GM23338 (cell line): ENCODE measurements around the gene APMAP. TPM values are rescaled to one million over a fixed set of nuclear protein-coding genes. Genes with fewer than 3 reads are reported as not detected.
A peak's percentile ranks its signal among the peaks of the same experiment; 100 is the strongest.
"Not testable (repeated sequence)": the region's sequence is repeated elsewhere in the genome, so short reads cannot be mapped to it uniquely, and the experiment has no call there.

ENCODE experiments used
- ATAC-seq: fragments of 200-7000 bp; cut with Tn5 transposase; 3 replicates; pipeline ENCODE4 v1.9.1; 2020
- DNase-seq: peaks from one replicate; pipeline ENCODE4 v3.0.0-alpha.2; 2015; ENCODE audit warnings: low spot score
- H2AFZ ChIP-seq: fragments of 200-600 bp; sonication (generic); 2 replicates; pipeline ENCODE4 v1.8.0; 2016; ENCODE audit warnings: antibody characterized with exemption, mild to moderate bottlenecking, moderate library complexity
- H3F3A ChIP-seq: fragments of 200-600 bp; sonication (generic); replicated peaks from 2 replicates; pipeline ENCODE4 v1.8.0; 2017; ENCODE audit warnings: antibody characterized with exemption, mixed run types, low read depth
- H3K27ac ChIP-seq: fragments of 200-600 bp; sonication (generic); 2 replicates; pipeline ENCODE4 v1.6.1; 2016; ENCODE audit warnings: low read depth
- H3K27me3 ChIP-seq: fragments of 200-600 bp; sonication (generic); 2 replicates; pipeline ENCODE4 v1.8.0; 2016; ENCODE audit warnings: mild to moderate bottlenecking, mixed run types, moderate library complexity; ENCODE audit not compliant: insufficient read depth
- H3K36me3 ChIP-seq: fragments of 200-600 bp; sonication (generic); 2 replicates; pipeline ENCODE4 v1.8.0; 2016; ENCODE audit warnings: mild to moderate bottlenecking; ENCODE audit not compliant: insufficient read depth
- H3K4me1 ChIP-seq: fragments of 200-600 bp; sonication (generic); 2 replicates; pipeline ENCODE4 v1.8.0; 2016; ENCODE audit warnings: mild to moderate bottlenecking, moderate library complexity; ENCODE audit not compliant: insufficient read depth
- H3K4me2 ChIP-seq: fragments of 200-600 bp; sonication (generic); 2 replicates; pipeline ENCODE4 v1.7.1; 2017; ENCODE audit warnings: mixed run types
- H3K4me3 ChIP-seq: fragments of 200-600 bp; sonication (generic); 2 replicates; pipeline ENCODE4 v1.6.1; 2016; ENCODE audit warnings: mixed run types
- H3K79me2 ChIP-seq: fragments of 200-600 bp; sonication (generic); replicated peaks from 2 replicates; pipeline ENCODE4 v1.8.0; 2017; ENCODE audit warnings: mild to moderate bottlenecking; ENCODE audit not compliant: insufficient read depth
- H3K9me2 ChIP-seq: fragments of 200-600 bp; sonication (generic); 2 replicates; pipeline ENCODE4 v1.8.0; 2017; ENCODE audit not compliant: insufficient read depth
- H4K20me1 ChIP-seq: fragments of 200-600 bp; sonication (generic); replicated peaks from 2 replicates; pipeline ENCODE4 v1.8.0; 2017; ENCODE audit warnings: mild to moderate bottlenecking; ENCODE audit not compliant: insufficient read depth
- H3K27ac Mint-ChIP-seq: 2 replicates; pipeline ENCODE4 v1.8.0; 2020; ENCODE audit warnings: inconsistent platforms, mild to moderate bottlenecking, moderate library complexity, mixed read lengths
- H3K27me3 Mint-ChIP-seq: 3 replicates; pipeline ENCODE4 v1.8.0; 2022; ENCODE audit warnings: low read depth, mild to moderate bottlenecking, moderate library complexity, mixed read lengths, inconsistent platforms; ENCODE audit not compliant: insufficient read depth, poor library complexity
- H3K36me3 Mint-ChIP-seq: 3 replicates; pipeline ENCODE4 v1.8.0; 2021; ENCODE audit warnings: low read depth, mild to moderate bottlenecking, inconsistent platforms, moderate library complexity, mixed read lengths
- H3K4me1 Mint-ChIP-seq: 3 replicates; pipeline ENCODE4 v1.8.0; 2020; ENCODE audit warnings: mild to moderate bottlenecking, inconsistent platforms, mixed read lengths
- H3K4me3 Mint-ChIP-seq: 3 replicates; pipeline ENCODE4 v1.8.0; 2021; ENCODE audit warnings: moderate library complexity, mild to moderate bottlenecking, inconsistent platforms, mixed read lengths
- H3K9me3 Mint-ChIP-seq: 3 replicates; pipeline ENCODE4 v1.8.0; 2020; ENCODE audit warnings: moderate library complexity, mild to moderate bottlenecking, inconsistent platforms, mixed read lengths
- polyA plus RNA-seq: library from polyadenylated mRNA; unstranded; fragments of >200 nt; fragmentation: Nextera tagmentation; extraction: Ambion mirVana; gene quantifications from 2 replicates; pipeline ENCODE4 v1.2.1, GENCODE V29; 2016
- total RNA-seq: library from RNA; depleted of rRNA; stranded (reverse); fragments of >200 nt; shearing (Covaris generic); gene quantifications from 2 replicates; pipeline ENCODE4 v1.2.3, GENCODE V29; 2014
- TF ChIP-seq, protein P1 (sequence below), 2 experiments: fragments of 200-600 bp in 1 of 2; sonication (generic) in 1 of 2; conservative IDR thresholded peaks; 2 replicates each; pipeline versions ENCODE4 v1.5.1 to v1.6.1; 2016 to 2017; ENCODE audit warnings: antibody characterized with exemption in 2 of 2, low read depth in 2 of 2, mild to moderate bottlenecking in 2 of 2, moderate library complexity in 1 of 2

Gene APMAP
- total and polyA plus RNA-seq, 2 experiments from 2014 or later: 31.7 to 72.3 TPM

DNA sequence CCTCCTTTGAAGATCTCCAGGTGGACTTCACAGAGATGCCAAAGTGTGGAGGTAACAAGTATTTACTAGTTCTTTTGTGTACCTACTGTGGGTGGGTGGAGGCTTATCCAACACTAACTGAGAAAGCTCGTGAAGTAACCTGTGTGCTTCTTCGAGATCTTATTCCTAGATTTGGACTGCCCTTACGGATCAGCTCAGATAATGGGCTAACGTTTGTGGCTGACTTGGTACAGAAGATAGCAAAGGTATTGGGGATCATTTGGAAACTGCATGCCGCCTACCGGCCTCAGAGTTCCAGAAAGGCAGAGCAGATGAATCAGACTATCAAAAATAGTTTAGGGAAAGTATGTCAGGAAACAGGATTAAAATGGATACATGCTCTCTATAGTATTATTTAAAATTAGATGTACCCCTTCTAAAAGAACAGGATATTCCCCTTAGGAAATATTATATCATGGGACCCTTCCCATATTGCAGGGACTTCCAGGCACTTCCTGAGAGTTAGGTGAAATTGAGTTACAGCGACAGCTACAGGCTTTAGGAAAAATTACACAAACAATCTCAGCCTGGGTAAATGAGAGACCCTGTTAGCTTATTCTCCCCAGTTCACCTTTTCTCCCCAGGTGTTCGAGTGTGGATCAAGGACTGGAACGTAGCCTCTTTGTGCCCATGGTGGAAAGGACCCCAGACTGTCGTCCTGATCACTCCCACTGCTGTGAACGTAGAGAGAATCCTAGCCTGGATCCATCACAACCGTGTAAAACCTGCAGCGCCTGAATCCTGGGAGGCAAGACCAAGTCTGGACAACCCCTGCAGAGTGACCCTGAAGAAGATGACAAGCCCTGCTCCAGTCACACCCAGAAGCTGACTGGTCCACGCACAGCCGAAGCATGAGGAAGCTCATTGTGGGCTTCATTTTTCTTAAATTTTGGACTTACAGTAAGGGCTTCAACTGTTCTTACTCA lies 61.5 kb downstream of the APMAP start:
- not testable (repeated sequence) for H3K36me3 Mint-ChIP-seq, H3K9me3 Mint-ChIP-seq, H3K9me2 ChIP-seq, H3K36me3 ChIP-seq, H3F3A ChIP-seq, H3K27me3 ChIP-seq, H3K27me3 Mint-ChIP-seq, H3K4me3 ChIP-seq, H3K79me2 ChIP-seq, H3K4me3 Mint-ChIP-seq, H3K4me1 ChIP-seq, H4K20me1 ChIP-seq, H3K27ac ChIP-seq, ATAC-seq
- peak; percentile 10 for DNase-seq
- TF ChIP-seq, protein P1, sequence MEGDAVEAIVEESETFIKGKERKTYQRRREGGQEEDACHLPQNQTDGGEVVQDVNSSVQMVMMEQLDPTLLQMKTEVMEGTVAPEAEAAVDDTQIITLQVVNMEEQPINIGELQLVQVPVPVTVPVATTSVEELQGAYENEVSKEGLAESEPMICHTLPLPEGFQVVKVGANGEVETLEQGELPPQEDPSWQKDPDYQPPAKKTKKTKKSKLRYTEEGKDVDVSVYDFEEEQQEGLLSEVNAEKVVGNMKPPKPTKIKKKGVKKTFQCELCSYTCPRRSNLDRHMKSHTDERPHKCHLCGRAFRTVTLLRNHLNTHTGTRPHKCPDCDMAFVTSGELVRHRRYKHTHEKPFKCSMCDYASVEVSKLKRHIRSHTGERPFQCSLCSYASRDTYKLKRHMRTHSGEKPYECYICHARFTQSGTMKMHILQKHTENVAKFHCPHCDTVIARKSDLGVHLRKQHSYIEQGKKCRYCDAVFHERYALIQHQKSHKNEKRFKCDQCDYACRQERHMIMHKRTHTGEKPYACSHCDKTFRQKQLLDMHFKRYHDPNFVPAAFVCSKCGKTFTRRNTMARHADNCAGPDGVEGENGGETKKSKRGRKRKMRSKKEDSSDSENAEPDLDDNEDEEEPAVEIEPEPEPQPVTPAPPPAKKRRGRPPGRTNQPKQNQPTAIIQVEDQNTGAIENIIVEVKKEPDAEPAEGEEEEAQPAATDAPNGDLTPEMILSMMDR (conservative IDR thresholded peaks at IDR 0.05; ENCODE audit: low read depth in 2 of 2): peak; percentile 49 to 50
- H3K27ac Mint-ChIP-seq: peak overlapping the region; percentile 90
- H3K4me1 Mint-ChIP-seq: peaks cover 13% of the 10 kb centered on the region; the same call in 2 of the 3 replicates
- Histone ChIP-seq H2AFZ (peak overlapping the region; percentile 38; the same call in 1 of the 2 replicates), H3K4me2 (peak overlapping the region; percentile 43; the same call in 1 of the 2 replicates)

DNA sequence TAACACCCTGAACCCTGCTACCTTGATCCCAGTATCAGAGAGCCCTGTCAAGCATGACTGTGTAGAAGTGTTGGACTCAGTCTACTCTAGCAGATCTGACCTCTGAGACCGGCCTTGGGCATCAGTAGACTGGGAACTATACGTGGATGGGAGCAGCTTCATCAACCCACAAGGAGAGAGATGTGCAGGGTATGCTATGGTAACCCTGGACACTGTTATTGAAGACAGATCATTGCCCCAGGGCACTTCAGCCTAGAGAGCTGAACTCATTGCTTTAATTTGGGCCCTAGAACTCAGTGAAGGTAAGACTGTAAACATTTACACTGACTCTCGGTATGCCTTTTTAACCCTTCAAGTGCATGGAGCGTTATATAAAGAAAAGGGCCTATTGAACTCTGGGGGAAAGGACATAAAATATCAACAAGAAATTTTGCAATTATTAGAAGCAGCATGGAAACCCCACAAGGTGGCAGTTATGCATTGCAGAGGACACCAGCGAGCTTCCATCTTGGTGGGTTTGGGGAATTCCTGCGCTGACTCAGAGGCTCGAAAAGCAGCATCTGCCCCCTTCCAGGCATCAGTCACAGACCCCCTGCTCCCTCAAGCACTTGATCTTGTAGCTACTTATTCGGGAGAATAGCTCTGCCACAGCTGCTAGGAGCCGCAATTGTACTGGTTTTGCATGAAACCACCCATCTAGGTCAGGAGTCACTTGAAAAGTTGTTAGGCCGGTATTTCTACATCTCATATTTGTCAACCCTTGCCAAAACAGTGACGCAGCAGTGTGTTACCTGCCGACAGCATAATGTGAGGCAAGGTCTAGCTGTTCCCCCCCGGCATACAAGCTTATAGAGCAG lies 62.5 kb downstream of the APMAP start:
- ATAC-seq (peak; percentile 32; the same call in 1 of the 3 replicates), DNase-seq (peak; percentile 29)
- not testable (repeated sequence) for H3K36me3 Mint-ChIP-seq, H3K27ac ChIP-seq, H3K27me3 ChIP-seq, H3F3A ChIP-seq, H3K4me3 Mint-ChIP-seq, H3K9me2 ChIP-seq, H3K79me2 ChIP-seq, H3K4me3 ChIP-seq, H3K4me1 ChIP-seq, H4K20me1 ChIP-seq, H3K9me3 Mint-ChIP-seq, H3K27me3 Mint-ChIP-seq, H3K36me3 ChIP-seq
- Mint-ChIP-seq H3K27ac (peak overlapping the region; percentile 90), H3K4me1 (peaks cover 13% of the 10 kb centered on the region; the same call in 2 of the 3 replicates)
- H2AFZ ChIP-seq: peak overlapping the region; percentile 38; the same call in 1 of the 2 replicates
- peak overlapping the region; percentile 43; the same call in 1 of the 2 replicates for H3K4me2 ChIP-seq

DNA sequence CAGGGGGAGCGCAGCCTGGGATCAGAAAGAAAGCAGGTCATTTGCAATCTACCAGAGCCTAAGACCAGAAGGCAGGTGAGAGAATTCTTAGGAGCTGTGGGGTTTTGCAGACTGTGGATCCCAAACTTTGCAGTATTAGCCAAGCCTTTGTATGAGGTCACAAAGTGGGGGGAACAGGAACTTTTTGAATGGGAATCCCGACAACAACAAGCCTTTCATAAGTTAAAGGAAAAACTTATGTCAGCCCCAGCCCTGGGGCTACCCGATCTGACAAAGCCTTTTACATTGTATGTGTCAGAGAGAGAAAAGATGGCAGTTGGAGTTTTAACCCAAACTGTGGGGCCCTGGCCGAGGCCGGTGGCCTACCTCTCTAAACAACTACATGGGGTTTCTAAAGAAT lies 63.3 kb downstream of the APMAP start:
- not testable (repeated sequence) for DNase-seq, H3K4me3 ChIP-seq, H3K36me3 ChIP-seq, H3K27ac ChIP-seq, H2AFZ ChIP-seq, H4K20me1 ChIP-seq, ATAC-seq, H3K4me1 ChIP-seq, H3K27ac Mint-ChIP-seq, H3K4me3 Mint-ChIP-seq, H3K79me2 ChIP-seq, H3K4me2 ChIP-seq, H3F3A ChIP-seq, H3K9me2 ChIP-seq, H3K27me3 Mint-ChIP-seq, H3K27me3 ChIP-seq, H3K9me3 Mint-ChIP-seq, H3K36me3 Mint-ChIP-seq
- H3K4me1 Mint-ChIP-seq: peaks cover 13% of the 10 kb centered on the region; the same call in 2 of the 3 replicates

DNA sequence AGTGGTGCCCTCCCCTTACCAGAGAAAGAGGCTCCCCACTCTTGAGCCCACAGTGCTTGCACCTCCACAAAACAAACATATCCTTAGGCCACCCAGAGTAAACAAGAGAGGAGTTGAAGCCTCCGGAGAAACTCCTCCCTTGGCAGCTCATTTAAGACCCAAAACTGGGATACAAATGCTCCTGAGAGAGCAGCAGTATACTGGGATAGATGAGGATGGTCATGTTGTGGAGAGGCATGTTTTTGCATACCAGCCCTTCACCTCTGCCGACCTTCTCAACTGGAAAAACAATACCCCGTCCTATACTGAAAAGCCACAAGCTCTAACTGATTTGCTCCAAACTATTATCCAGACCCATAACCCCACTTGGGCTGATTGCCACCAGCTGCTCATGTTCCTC lies 71.8 kb downstream of the APMAP start:
- not testable (repeated sequence) for H3K27ac ChIP-seq, H3K4me1 ChIP-seq, H3F3A ChIP-seq, DNase-seq, H3K27me3 ChIP-seq, H3K36me3 ChIP-seq, H3K9me2 ChIP-seq, H3K27me3 Mint-ChIP-seq, H3K4me3 Mint-ChIP-seq, ATAC-seq, H2AFZ ChIP-seq, H3K79me2 ChIP-seq, H4K20me1 ChIP-seq, H3K27ac Mint-ChIP-seq, H3K4me2 ChIP-seq, H3K4me1 Mint-ChIP-seq, H3K4me3 ChIP-seq
- H3K36me3 Mint-ChIP-seq: peaks cover 15% of the 10 kb centered on the region
- H3K9me3 Mint-ChIP-seq: peaks cover 37% of the 10 kb centered on the region

DNA sequence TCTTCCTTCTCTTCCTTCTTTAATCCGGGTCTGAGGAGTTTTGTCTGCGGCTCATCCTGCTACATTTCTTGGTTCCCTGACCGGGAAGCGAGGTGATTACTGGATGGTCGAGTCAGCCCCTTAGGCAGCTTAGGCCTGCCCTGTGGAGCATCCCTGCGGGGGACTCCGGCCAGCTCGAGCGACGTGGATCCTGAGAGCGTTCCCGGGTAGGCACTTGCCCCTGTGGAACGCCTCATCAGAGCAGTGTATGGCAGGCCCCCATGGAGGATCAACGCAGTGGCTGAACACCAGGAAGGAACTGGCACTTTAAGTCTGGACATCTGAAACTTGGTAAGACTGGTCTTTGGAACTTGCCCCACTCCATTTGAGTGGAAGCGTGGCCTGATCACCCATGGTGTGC lies 72.9 kb downstream of the APMAP start:
- H3K27me3 ChIP-seq, H3K4me2 ChIP-seq, H3K9me2 ChIP-seq, H4K20me1 ChIP-seq, H3K27me3 Mint-ChIP-seq, H3K79me2 ChIP-seq, H3K4me1 Mint-ChIP-seq, H3K36me3 ChIP-seq, H2AFZ ChIP-seq, DNase-seq, H3K27ac Mint-ChIP-seq, ATAC-seq, H3F3A ChIP-seq, H3K4me3 Mint-ChIP-seq, H3K4me1 ChIP-seq, H3K4me3 ChIP-seq, H3K27ac ChIP-seq: not testable (repeated sequence)
- H3K9me3 Mint-ChIP-seq: peaks cover 33% of the 10 kb centered on the region
- H3K36me3 Mint-ChIP-seq: peaks cover 15% of the 10 kb centered on the region
